Activated CD4-positive, alpha-beta T cell treated with anti-CD3 and anti-CD28 coated beads, Interleukin-2, amount 10 ng/mL, durations not matched to agents 7 days and 5 days (primary cell): Measurements from ENCODE around the gene CATSPERB. TPM values are rescaled to one million over a fixed set of nuclear protein-coding genes. Genes with fewer than 3 reads are reported as not detected.
"Not testable (repeated sequence)": the region's sequence is repeated elsewhere in the genome, so short reads cannot be mapped to it uniquely, and the experiment has no call there.

Experiments
- CTCF ChIA-PET: fragments of 350-600 bp; sonication (Branson Sonifier 250); formaldehyde crosslinking; loops from one replicate; lab custom pipeline; 2021; ENCODE audit warnings: antibody characterized with exemption; lab: Charles Lee
- POLR2A ChIA-PET: fragments of 350-600 bp; sonication (Branson Sonifier 250); formaldehyde crosslinking; loops from one replicate; lab custom pipeline; 2021; ENCODE audit warnings: antibody characterized with exemption; lab: Charles Lee
- DNase-seq: peaks from one replicate; pipeline ENCODE4 v3.0.0-alpha.2; 2020
- H3K27ac Mint-ChIP-seq: one replicate; pipeline ENCODE4 v1.8.0; 2021; ENCODE audit warnings: mild to moderate bottlenecking, moderate library complexity, mixed read lengths
- H3K27me3 Mint-ChIP-seq: one replicate; pipeline ENCODE4 v1.8.0; 2021; ENCODE audit warnings: mixed read lengths
- H3K36me3 Mint-ChIP-seq: one replicate; pipeline ENCODE4 v1.8.0; 2021; ENCODE audit warnings: low read depth, mixed read lengths
- H3K4me1 Mint-ChIP-seq: one replicate; pipeline ENCODE4 v1.8.0; 2021; ENCODE audit warnings: mixed read lengths
- H3K4me3 Mint-ChIP-seq: one replicate; pipeline ENCODE4 v1.8.0; 2021; ENCODE audit warnings: mild to moderate bottlenecking, moderate library complexity, mixed read lengths
- H3K9me3 Mint-ChIP-seq: one replicate; pipeline ENCODE4 v1.8.0; 2021; ENCODE audit warnings: mixed read lengths
- total RNA-seq, 2 experiments: library from RNA; stranded (reverse); gene quantifications; one replicate each; pipeline ENCODE4 v1.2.3, GENCODE V29; 2021

The CATSPERB gene
- total RNA-seq, 2 experiments from 2014 or later: 3.9 to 4.8 TPM

- CTCF ChIA-PET: interaction anchor here (1.1 to 1.8 kb wide), 2 partner anchors 10 to 263 kb away, joined by 4 read pairs; no protein-coding TSS in a partner anchor
- no peak overlapping the region for H3K4me3 Mint-ChIP-seq
- peaks cover 10% of the 10 kb centered on the region for H3K4me1 Mint-ChIP-seq
- peaks cover 2% of the 10 kb centered on the region for H3K27me3 Mint-ChIP-seq
- no peak for DNase-seq
- H3K9me3 Mint-ChIP-seq: peaks cover 4% of the 10 kb centered on the region
- H3K36me3 Mint-ChIP-seq: peaks cover 5% of the 10 kb centered on the region
- H3K27ac Mint-ChIP-seq: no peak overlapping the region
- POLR2A ChIA-PET: no interaction called here
These were observed 84.0 kb downstream of the CATSPERB start for GRCh38 chr14:91647856-91648255.

- CTCF ChIA-PET: no interaction called here
- POLR2A ChIA-PET: no interaction called here
- no peaks in the 10 kb centered on the region for H3K9me3 Mint-ChIP-seq
- H3K4me3 Mint-ChIP-seq: no peak overlapping the region
- no peak overlapping the region for H3K27ac Mint-ChIP-seq
- DNase-seq: no peak
- no peaks in the 10 kb centered on the region for H3K36me3 Mint-ChIP-seq
- no peaks in the 10 kb centered on the region for H3K4me1 Mint-ChIP-seq
- peaks cover 4% of the 10 kb centered on the region for H3K27me3 Mint-ChIP-seq
These were observed 95.3 kb downstream of the CATSPERB start for GRCh38 chr14:91636604-91637003.

DNA sequence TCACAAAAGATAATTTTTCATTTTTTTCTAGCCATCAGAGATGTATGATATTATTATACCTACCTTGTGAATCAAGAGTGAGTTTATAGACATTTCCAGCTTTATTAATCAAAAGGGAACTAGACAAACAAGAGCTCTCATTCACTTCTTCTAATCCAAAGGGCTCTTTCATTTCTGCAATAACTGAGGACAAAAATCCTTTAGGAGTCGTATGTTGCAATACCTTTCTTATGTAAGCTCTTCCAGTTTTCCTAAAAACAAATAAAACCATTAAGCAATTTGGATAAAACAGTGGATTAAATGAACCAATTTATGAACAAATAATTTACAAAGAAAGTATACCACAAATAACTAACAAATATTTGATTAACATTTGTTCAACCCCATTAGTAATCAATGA is 107.1 kb downstream of the CATSPERB start:
- H3K4me1 Mint-ChIP-seq: no peaks in the 10 kb centered on the region
- no peak overlapping the region for H3K4me3 Mint-ChIP-seq
- peaks cover 10% of the 10 kb centered on the region for H3K27me3 Mint-ChIP-seq
- no peak for DNase-seq
- POLR2A ChIA-PET: no interaction called here
- no peaks in the 10 kb centered on the region for H3K9me3 Mint-ChIP-seq
- CTCF ChIA-PET: interaction anchor here (1.0 kb wide), 1 partner anchor 203 kb away, joined by 3 read pairs; no protein-coding TSS in a partner anchor
- H3K36me3 Mint-ChIP-seq: no peaks in the 10 kb centered on the region
- H3K27ac Mint-ChIP-seq: no peak overlapping the region

- no peak overlapping the region for H3K4me3 Mint-ChIP-seq
- no peaks in the 10 kb centered on the region for H3K27me3 Mint-ChIP-seq
- CTCF ChIA-PET: no interaction called here
These were observed 117.7 kb downstream of the CATSPERB start for GRCh38 chr14:91614187-91614586.

GRCh38 chr14:91613459-91614112 is 118.3 kb downstream of the CATSPERB start:
- Mint-ChIP-seq H3K4me1 (no peaks in the 10 kb centered on the region), H3K4me3 (no peak overlapping the region), H3K27ac (no peak overlapping the region), H3K36me3 (peaks cover 2% of the 10 kb centered on the region), H3K27me3 (no peaks in the 10 kb centered on the region), H3K9me3 (no peaks in the 10 kb centered on the region)
- ChIA-PET CTCF (no interaction called here), POLR2A (no interaction called here)
- DNase-seq: no peak

More at GRCh38 chr14:91614187-91614586, 117.7 kb downstream of the CATSPERB start:
- Mint-ChIP-seq H3K27ac (no peak overlapping the region), H3K9me3 (no peaks in the 10 kb centered on the region), H3K4me1 (no peaks in the 10 kb centered on the region), H3K36me3 (peaks cover 2% of the 10 kb centered on the region)
- no peak for DNase-seq
- POLR2A ChIA-PET: no interaction called here

DNA sequence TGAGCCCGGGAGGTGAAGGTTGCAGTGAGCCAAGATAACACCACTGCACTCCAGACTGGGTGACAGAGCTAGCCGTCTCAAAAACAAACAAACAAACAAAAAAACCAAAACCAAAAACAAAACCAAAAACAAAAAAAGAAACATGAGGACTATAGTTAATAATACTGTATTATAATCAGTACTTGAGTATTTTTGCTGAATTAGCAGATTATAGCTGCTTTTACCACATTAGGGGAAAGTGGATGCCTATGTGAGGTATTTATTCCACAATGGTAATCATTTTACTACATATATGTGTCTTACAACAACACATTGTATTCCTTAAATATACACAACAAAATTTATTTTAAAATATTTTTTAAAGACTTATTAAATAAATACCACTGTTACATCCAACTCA is 120.4 kb downstream of the CATSPERB start:
- no peak overlapping the region for H3K4me3 Mint-ChIP-seq
- no peaks in the 10 kb centered on the region for H3K27me3 Mint-ChIP-seq
- ChIA-PET POLR2A (no interaction called here), CTCF (interaction anchor here (0.6 to 1.2 kb wide), 3 partner anchors 12 to 86 kb away, joined by 3 to 5 read pairs (median 4); no protein-coding TSS in a partner anchor)
- H3K4me1 Mint-ChIP-seq: no peaks in the 10 kb centered on the region
- H3K36me3 Mint-ChIP-seq: peaks cover 2% of the 10 kb centered on the region
- H3K27ac Mint-ChIP-seq: no peak overlapping the region
- H3K9me3 Mint-ChIP-seq: no peaks in the 10 kb centered on the region
- no peak for DNase-seq

- CTCF ChIA-PET: interaction anchor here (1.0 kb wide), 1 partner anchor 302 kb away, joined by 5 read pairs; no protein-coding TSS in a partner anchor
- H3K9me3 Mint-ChIP-seq: no peaks in the 10 kb centered on the region
- POLR2A ChIA-PET: no interaction called here
- no peak overlapping the region for H3K27ac Mint-ChIP-seq
- H3K4me1 Mint-ChIP-seq: no peaks in the 10 kb centered on the region
- H3K4me3 Mint-ChIP-seq: no peak overlapping the region
- H3K27me3 Mint-ChIP-seq: no peaks in the 10 kb centered on the region
- no peaks in the 10 kb centered on the region for H3K36me3 Mint-ChIP-seq
- no peak for DNase-seq
These were observed 122.7 kb downstream of the CATSPERB start for GRCh38 chr14:91609161-91609560.

DNA sequence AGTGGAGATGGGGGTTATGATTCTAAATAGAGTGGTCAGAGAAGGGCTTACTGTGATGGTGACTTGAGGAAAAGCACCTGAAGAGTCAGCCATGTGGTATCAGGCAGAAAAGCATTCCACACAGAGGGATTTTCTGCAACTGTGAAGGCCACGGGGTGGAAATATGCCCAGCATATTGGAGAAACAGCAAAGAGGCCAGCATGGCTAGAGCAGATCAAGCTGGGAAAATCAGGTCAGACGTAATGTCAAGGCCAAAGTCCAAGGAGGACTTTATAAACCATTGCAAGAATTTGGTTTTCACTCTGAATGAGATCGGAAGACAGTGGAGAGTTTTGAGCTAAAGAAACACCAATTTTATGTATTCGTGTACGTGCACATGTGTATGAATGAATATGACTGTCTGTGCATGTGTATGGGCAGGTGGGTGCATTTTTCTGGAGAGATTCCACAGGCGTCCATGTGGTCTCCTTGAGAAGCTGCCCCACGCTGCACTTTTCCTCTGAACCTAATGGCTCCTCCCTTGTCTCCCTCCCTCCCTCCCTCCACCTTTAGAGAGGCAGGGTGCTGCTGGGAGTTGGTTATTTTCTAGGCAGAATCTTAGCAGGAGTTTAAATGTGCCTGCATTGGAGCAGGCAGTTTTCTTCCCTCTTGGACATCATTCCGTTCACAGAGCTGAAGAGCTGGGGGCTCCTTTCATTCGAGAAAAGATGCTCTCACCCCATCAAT is 124.4 kb downstream of the CATSPERB start:
- no peak overlapping the region for H3K27ac Mint-ChIP-seq
- no peaks in the 10 kb centered on the region for H3K36me3 Mint-ChIP-seq
- H3K9me3 Mint-ChIP-seq: no peaks in the 10 kb centered on the region
- H3K27me3 Mint-ChIP-seq: no peaks in the 10 kb centered on the region
- ChIA-PET CTCF (no interaction called here), POLR2A (no interaction called here)
- no peaks in the 10 kb centered on the region for H3K4me1 Mint-ChIP-seq
- no peak overlapping the region for H3K4me3 Mint-ChIP-seq
- DNase-seq: no peak

- CTCF ChIA-PET: no interaction called here
- no peak for DNase-seq
- Mint-ChIP-seq H3K27ac (no peak overlapping the region), H3K9me3 (no peaks in the 10 kb centered on the region), H3K4me1 (no peaks in the 10 kb centered on the region), H3K4me3 (no peak overlapping the region), H3K36me3 (no peaks in the 10 kb centered on the region), H3K27me3 (no peaks in the 10 kb centered on the region)
- POLR2A ChIA-PET: no interaction called here
These were observed 125.0 kb downstream of the CATSPERB start for GRCh38 chr14:91606851-91607250.

DNA sequence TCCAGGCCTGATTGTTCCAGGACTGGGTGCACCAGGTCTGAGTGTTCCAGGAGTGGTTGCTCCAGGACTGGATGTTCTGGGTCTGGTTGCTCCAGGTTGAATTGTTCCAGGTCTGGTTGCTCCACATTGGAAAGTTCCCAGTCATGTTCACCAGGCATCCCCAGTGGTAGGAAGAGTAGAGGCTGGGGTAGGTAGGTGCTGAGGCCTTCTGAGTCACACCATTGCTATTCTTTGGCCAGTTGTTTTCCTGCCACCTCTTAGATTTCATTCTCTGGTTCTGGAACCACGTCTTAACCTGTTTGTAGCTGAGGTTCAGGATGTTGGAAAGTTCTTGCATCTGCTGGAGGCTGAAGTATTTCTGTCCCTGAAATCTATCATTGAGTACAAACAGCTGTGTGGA is 127.3 kb downstream of the CATSPERB start:
- H3K27ac Mint-ChIP-seq, POLR2A ChIA-PET, H3K36me3 Mint-ChIP-seq, CTCF ChIA-PET, H3K9me3 Mint-ChIP-seq, H3K27me3 Mint-ChIP-seq, H3K4me1 Mint-ChIP-seq, H3K4me3 Mint-ChIP-seq, DNase-seq: not testable (repeated sequence)

DNA sequence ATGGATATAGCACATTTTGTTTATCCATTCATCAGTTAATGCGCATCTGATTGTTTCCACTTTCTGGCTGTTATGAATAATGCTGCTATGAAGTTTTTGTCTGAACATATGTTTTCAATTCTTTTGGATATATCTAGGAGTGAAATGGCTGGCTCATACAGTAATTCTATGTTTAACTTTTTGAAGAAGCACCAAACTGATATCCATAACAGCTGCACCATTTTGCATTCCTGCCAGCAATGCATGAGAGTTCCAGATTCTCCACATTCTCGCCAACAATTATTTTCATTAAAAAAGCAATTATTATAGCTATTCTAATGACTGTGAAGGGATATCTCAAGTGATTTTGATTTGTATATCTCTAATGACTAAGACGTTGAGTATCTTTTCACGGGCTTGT is 131.9 kb downstream of the CATSPERB start:
- H3K27me3 Mint-ChIP-seq: no peaks in the 10 kb centered on the region
- peaks cover 6% of the 10 kb centered on the region for H3K9me3 Mint-ChIP-seq
- ChIA-PET CTCF (interaction anchor here (0.6 kb wide), 1 partner anchor 12 kb away, joined by 4 read pairs; no protein-coding TSS in a partner anchor), POLR2A (no interaction called here)
- H3K4me1 Mint-ChIP-seq: no peaks in the 10 kb centered on the region
- no peak overlapping the region for H3K27ac Mint-ChIP-seq
- no peak for DNase-seq
- H3K36me3 Mint-ChIP-seq: peaks cover 2% of the 10 kb centered on the region
- H3K4me3 Mint-ChIP-seq: no peak overlapping the region

DNA sequence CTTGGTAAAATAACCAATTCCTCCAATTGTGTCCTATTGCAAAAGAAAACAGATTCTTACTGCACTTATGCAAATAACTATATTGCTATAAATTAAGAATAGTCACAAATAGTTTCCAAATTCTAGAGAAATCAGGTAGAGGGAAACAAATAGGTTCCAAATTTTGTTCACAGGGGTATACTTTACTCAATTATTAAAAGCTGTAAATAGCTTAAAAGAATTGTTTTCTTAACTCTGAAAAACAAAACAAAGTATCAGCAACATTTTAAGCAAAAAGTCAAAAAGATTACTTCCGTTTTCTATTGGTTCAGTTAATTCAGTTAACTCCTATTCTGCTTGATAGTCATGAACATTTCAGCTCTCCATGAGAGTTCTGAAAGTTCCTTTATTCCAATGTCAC is 136.2 kb downstream of the CATSPERB start:
- peaks cover 2% of the 10 kb centered on the region for H3K36me3 Mint-ChIP-seq
- no peak for DNase-seq
- H3K4me1 Mint-ChIP-seq: no peaks in the 10 kb centered on the region
- no peak overlapping the region for H3K4me3 Mint-ChIP-seq
- ChIA-PET CTCF (no interaction called here), POLR2A (interaction anchor here (0.7 kb wide), 1 partner anchor 426 kb away, joined by 4 read pairs; no protein-coding TSS in a partner anchor)
- peaks cover 16% of the 10 kb centered on the region for H3K9me3 Mint-ChIP-seq
- H3K27ac Mint-ChIP-seq: no peak overlapping the region
- H3K27me3 Mint-ChIP-seq: no peaks in the 10 kb centered on the region

GRCh38 chr14:91593957-91594356 is 137.9 kb downstream of the CATSPERB start:
- H3K27me3 Mint-ChIP-seq, H3K4me3 Mint-ChIP-seq, H3K36me3 Mint-ChIP-seq, H3K4me1 Mint-ChIP-seq, CTCF ChIA-PET, DNase-seq, POLR2A ChIA-PET, H3K27ac Mint-ChIP-seq: not testable (repeated sequence)
- peaks cover 16% of the 10 kb centered on the region for H3K9me3 Mint-ChIP-seq
